HG03442 (cell line): ENCODE data around the gene MED17.

Experiments used
- ATAC-seq: cut with Tn5 transposase; IDR thresholded peaks from one replicate; pipeline ENCODE4 v1.9.1; 2021; ENCODE audit warnings: mild to moderate bottlenecking, moderate library complexity; ENCODE audit not compliant: unreplicated experiment

MED17 gene

DNA sequence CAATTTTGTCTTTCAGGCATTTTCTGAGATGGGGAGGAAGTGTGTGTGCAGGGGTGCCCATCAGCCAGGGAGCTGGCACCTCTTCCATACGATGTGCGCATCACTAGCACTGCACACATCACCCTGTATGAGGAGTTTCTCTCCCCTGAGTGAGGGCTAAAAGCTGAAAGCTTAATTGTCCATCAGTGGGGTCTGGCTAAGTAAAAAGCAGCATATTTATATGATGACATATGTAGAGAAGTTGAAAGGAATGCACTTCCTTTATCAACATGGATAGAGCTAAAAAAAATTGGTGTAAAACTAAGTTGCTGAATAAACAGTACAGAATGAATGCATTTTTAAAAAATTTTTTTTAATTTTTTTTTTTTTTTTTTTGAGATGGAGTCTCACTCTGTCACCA lies 62.3 kb downstream of the MED17 start:
- no peak for ATAC-seq

DNA sequence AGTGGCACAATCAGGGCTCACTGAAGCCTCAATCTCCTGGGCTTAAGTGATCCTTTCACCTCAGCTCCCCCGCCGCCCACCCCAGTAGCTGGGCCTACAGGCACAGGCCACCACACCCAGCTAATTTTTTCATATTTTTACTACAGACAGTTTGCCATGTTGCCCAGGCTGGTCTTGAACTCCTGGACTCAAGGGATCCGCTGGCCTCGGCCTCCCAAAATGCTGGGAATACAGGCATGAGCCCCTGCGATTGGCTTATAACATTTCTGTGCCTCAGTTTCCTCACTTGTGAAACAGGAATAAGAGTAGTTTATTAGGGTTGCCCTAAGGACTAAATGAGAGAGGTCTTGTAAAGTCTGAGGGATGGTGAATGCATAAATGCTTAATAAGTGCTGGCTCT lies 65.1 kb downstream of the MED17 start:
- ATAC-seq = no peak

DNA sequence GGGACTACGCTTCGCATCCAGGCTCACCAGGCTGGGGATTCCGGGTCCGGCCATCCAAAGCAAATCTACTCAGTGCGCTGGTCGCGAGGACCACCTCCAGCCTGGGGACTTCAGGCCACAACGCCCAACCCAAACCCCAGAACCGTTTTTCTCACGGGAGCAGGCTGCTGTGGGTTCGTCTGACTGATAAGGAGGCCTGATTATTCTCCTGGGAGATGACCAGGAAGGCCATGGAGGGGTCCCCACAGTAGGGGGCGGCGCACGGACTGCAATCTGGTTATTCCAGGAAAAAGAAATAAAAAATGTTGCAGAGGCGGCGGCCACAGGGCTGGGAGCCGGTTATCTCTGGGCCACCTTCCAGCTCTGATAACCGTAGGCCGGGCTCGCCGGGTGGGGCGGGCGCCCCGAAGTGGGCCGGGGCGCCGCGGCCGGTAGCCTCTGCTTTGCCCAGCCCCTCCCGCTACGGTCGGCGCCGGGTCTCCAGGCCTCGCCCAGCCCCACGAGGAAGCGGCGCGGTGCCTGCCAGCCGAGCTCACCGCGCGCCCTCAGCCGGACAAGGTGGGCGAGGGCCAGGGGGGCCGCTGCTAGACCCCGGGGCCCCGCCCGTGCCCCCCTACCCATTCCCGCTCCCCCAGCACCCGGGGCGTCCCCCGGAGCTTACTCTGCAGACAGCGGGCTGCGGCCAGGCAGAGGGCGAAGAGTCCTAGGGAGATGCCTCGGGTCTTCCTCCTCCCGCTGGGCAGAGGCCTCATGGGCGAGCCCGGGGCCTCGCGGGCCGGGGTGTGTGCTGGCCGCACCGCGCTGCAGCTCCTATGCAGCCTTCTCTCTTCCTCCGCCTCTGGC lies 65.9 kb downstream of the MED17 start:
- ATAC-seq = no peak

DNA sequence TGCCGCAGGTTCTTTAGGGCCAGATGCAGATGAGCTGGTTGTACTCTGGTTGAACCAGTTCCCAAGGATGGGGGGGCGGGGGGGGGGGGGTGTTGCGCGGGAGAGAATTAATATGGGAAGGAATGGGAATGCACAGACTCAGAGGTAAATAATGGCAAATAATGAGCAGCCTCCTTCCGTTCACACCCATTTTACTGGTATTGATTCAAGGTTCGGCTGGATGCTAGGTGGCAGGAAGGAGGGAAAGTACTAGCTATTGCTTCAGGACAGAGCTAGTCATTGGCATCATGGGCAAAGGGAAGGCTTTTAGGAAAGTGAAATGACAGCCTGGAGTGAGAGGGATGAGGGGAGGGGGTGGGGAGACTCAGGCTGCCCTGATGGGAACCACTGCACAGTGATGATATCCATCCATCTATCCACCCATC lies 66.5 kb downstream of the MED17 start, which contains the start of gene VSTM5:
TSS of gene VSTM5 (minus strand) at position 25 of the 425 bp plus-strand sequence. CDS start 116 bp downstream, outside the sequence.
- ATAC-seq = no peak

DNA sequence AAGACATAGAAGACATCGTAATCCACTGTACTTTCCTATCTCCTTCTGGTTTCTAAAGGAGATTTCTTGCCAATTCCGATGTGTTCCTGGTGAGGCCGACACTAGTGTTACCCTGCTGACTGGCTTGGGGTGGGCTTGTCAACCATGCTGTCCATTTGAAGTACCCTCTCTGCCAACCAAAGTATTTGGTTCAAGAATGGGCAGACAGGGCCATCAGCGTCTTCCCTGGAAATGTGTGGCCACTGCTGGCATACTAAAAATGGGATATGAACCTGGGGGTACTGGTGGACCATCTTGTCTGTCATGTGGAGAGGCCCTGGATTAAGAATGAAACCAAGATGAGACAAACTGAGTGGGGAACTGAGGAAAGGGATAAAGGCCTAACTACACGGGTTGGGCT lies 68.2 kb downstream of the MED17 start:
- ATAC-seq = no peak

DNA sequence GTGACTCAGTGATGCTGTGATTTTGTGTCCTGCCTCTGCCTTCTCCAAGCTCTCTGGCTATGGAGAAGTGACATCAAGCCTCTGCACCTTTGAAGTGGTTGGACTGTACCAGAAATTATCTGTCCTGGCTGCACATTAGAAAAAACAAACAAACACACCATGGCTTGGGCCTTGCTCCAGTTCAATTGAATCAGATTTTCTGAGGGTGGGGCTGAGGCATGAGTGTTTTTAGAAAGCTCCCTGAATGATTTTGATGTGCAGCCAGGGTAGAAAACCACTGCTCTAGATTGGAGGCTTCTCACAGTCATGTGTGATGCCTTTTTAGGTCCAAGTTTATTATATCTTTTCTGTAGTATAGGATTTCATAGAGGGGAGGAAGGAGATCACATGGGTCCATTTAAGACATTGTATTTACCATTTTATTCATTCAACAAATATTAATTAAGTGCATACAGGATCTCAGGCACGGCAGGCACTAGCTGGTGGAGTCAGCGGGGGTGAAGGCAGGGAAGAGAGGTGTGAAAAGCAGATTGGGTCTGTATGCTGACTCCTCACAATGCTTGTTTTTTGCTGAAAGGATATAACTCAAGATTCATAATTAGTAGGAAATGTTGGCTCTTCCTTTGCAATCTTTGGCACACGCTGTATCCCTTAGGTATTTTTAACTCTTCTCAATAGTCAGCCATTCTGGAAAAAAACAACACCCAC lies 73.5 kb downstream of the MED17 start:
- no peak for ATAC-seq

DNA sequence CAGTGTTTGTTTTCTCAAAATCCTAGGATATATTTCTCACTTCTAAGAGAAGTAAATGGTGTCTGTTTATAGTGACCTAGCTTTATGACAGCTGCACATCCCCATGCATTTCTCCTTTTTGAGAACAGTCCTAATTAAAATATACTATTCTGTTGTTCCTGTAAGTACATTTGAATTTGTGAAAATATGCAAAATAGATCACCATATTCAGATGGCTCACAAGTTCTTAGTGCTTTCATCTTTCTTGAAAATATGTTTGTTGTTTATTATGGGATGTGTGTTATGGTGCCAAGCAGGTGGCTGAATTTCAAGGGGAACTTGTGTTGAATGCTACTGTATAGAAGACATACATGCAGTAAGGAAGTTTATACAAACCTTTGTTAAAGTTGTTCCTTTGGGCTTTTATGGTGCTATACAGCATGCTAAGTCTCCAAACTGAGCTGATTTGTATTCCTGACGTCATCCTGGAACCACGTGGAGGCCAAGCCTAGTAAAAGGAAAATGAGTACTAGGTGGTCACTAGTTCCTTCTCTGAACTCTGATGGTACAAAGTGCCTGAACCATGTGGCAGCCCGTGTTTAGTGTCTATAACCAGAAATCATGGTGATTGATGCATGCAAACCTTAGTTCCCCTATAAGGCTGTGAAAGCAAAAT lies 74.2 kb downstream of the MED17 start:
- no peak for ATAC-seq

DNA sequence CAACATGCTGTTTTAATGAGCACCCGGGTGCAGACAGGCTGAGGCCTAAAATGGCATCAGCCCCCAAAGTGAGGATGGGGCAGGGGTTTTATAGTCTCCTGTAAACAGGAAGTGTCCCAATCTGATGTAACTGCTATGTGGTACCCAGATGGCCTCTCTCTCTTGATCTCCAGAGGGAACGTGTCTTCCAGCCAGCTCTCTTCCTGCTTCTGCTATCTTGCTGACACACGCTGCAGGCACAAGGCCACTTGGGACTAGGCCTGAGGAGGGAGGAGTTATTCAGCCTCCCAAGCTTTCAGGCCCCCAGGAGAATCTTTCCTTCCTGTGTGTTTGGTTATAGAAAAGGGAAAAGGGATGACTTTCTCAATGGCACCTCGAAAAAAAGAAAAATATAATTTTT lies 77.7 kb downstream of the MED17 start:
- ATAC-seq = no peak
